Panc1 (cell line): ENCODE data around the gene ACOX3. TPM values are rescaled to one million over a fixed set of nuclear protein-coding genes. Genes with fewer than 3 reads are reported as not detected.

ENCODE experiments used
- ATAC-seq: fragments of 200-7000 bp; cut with Tn5 transposase; 2 replicates; pipeline ENCODE4 v1.9.1; 2020; ENCODE audit warnings: mild to moderate bottlenecking, moderate library complexity
- BruUV-seq: library from RNA; stranded (reverse); fragments of 400-500 nt; replicated peaks from 2 replicates; lab custom pipeline; 2021; lab: Mats Ljungman, UMichigan
- CTCF ChIA-PET: fragments of 300-600 bp; sonication (Branson Sonifier 250); formaldehyde crosslinking; loops from one replicate; lab custom pipeline; 2022; ENCODE audit warnings: antibody characterized with exemption; lab: Charles Lee
- POLR2A ChIA-PET: fragments of 300-600 bp; sonication (Branson Sonifier 250); formaldehyde crosslinking; loops from one replicate; lab custom pipeline; 2022; ENCODE audit warnings: antibody characterized with exemption; lab: Charles Lee
- DNase-seq: peaks from one replicate; pipeline ENCODE4 v3.0.0-alpha.2; 2010; ENCODE audit warnings: low read depth, low spot score
- H3K27ac ChIP-seq: 2 replicates; pipeline ENCODE4 v1.5.1; 2011; ENCODE audit warnings: mild to moderate bottlenecking, low read length, inconsistent platforms
- H3K27me3 ChIP-seq: fragments of 200-500 bp; sonication (Bioruptor generic); 2 replicates; pipeline ENCODE4 v1.6.0; 2014; ENCODE audit warnings: low read length, inconsistent platforms; ENCODE audit not compliant: control insufficient read depth, insufficient read depth
- H3K36me3 ChIP-seq: fragments of 200-500 bp; sonication (Bioruptor generic); 2 replicates; pipeline ENCODE4 v1.5.1; 2014; ENCODE audit warnings: inconsistent platforms, mild to moderate bottlenecking, low read length, moderate library complexity; ENCODE audit not compliant: control insufficient read depth, insufficient read depth
- H3K4me1 ChIP-seq: 2 replicates; pipeline ENCODE4 v1.5.1; 2011; ENCODE audit warnings: inconsistent platforms, mild to moderate bottlenecking, low read length, moderate library complexity; ENCODE audit not compliant: control insufficient read depth, insufficient read depth
- H3K4me3 ChIP-seq, 2 experiments: 2 replicates each; pipeline ENCODE4 v1.5.1; 2011 to 2012; ENCODE audit warnings: low read depth in 2 of 2, low read length in 2 of 2, mild to moderate bottlenecking in 2 of 2, inconsistent platforms in 1 of 2, moderate library complexity in 1 of 2
- H3K9me3 ChIP-seq: fragments of 200-500 bp; sonication (Bioruptor generic); 2 replicates; pipeline ENCODE4 v1.5.1; 2014; ENCODE audit warnings: low read depth, mild to moderate bottlenecking, inconsistent platforms, low read length, moderate library complexity; ENCODE audit not compliant: control insufficient read depth, insufficient read depth
- CTCF ChIP-seq: fragments of 450-650 bp; IDR thresholded peaks from 2 replicates; pipeline ENCODE4 v1.5.1; 2017; ENCODE audit warnings: mild to moderate bottlenecking
- POLR2AphosphoS5 ChIP-seq: IDR thresholded peaks from 2 replicates; pipeline ENCODE4 v1.6.1; 2012; ENCODE audit warnings: mild to moderate bottlenecking, low read depth, low read length, moderate library complexity
- REST ChIP-seq, 2 experiments: IDR thresholded peaks; 2 replicates each; pipeline ENCODE4 v1.6.1; 2011 to 2012; ENCODE audit warnings: low read depth in 2 of 2, control low read depth in 1 of 2, low read length in 1 of 2, mild to moderate bottlenecking in 1 of 2, moderate library complexity in 1 of 2; ENCODE audit not compliant: insufficient read depth in 1 of 2
- SIN3A ChIP-seq: IDR thresholded peaks from 2 replicates; pipeline ENCODE4 v1.6.1; 2012; ENCODE audit warnings: low read depth, mild to moderate bottlenecking, low read length, moderate library complexity, borderline replicate concordance; ENCODE audit not compliant: insufficient read depth
- TCF7L2 ChIP-seq: IDR thresholded peaks from 2 replicates; pipeline ENCODE4 v1.6.1; 2011; ENCODE audit warnings: mild to moderate bottlenecking, low read depth, low read length, inconsistent platforms
- in situ Hi-C: cut with HindIII; loops from 2 replicates; pipeline ENCODE4 v1.10.0; 2016; ENCODE audit warnings: low sequenced_read_pairs, low pct_unique_long_range_greater_than_20kb
- intact Hi-C: fragments of 100-400 bp; cut with micrococcal nuclease; formaldehyde crosslinking; loops from one replicate; pipeline ENCODE4 v1.10.0; 2022; ENCODE audit not compliant: unreplicated experiment
- total RNA-seq: library from RNA; stranded (reverse); gene quantifications from one replicate; pipeline ENCODE4 v1.2.1, GENCODE V29; 2021; ENCODE audit not compliant: unreplicated experiment

Gene ACOX3
- total RNA-seq, 1 experiment from 2014 or later, result 15.4 TPM

DNA sequence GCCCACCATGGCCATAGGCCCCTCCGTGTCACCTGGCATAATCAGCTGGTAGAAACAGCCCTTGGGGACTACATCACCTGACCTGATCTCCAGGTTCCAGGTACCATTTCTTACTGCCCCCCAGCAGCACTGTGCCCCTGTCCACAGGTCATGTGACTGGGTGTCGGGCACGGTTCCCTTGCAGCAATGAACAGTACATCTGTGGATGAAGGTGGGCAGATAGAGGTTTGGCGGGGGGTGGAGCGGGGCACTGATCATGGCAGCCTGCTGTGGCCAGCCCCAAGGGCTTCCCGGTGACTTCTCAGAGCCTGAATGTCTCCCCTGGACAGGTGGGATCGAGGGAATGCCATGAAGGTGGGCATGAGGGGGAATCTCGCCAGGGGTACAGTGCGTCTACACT is 37.8 kb upstream of the ACOX3 start:
- H3K4me1 ChIP-seq, result no peaks in the 10 kb centered on the region
- no peak overlapping the region for H3K27ac ChIP-seq
- DNase-seq (no peak), ATAC-seq (no peak)
- TF ChIP-seq SIN3A (no peak), TCF7L2 (no peak), CTCF (no peak), POLR2AphosphoS5 (no peak), REST (IDR thresholded peaks at IDR 0.05; ENCODE audit: insufficient read depth in 1 of 2, low read depth in 2 of 2, low read length in 1 of 2) (no peak)
- H3K27me3 ChIP-seq, result no peaks in the 10 kb centered on the region
- H3K4me3 ChIP-seq, result no peak overlapping the region
- intact Hi-C loops, result no loop called here
- BruUV-seq, result no TSS peak
- H3K9me3 ChIP-seq, result no peaks in the 10 kb centered on the region
- no peaks in the 10 kb centered on the region for H3K36me3 ChIP-seq
- in situ Hi-C loops, result no loop called here
- ChIA-PET CTCF (no interaction called here), POLR2A (no interaction called here)

DNA sequence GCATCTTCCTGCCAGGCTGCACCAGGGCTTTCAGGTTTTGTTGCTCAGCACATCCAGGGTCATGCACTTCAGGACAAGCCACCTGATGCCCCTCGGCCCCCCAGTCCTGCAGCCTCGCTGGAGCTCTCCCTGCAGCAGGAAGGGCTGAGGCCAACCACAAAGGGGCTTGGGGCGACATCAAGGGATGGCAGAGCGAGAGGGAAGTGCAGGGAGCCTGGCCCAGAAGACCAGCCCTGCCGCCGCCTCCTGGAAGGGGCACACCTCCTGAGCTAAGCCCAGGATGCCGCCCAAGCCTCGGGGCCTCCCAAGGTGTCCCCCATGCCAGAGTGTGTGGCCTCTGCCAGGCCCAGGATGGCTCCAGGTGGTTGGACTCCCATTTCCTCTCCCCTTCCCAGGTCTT is 37.2 kb upstream of the ACOX3 start:
- Histone ChIP-seq H3K4me3 (no peak overlapping the region), H3K9me3 (no peaks in the 10 kb centered on the region), H3K36me3 (no peaks in the 10 kb centered on the region), H3K4me1 (no peaks in the 10 kb centered on the region), H3K27me3 (no peaks in the 10 kb centered on the region), H3K27ac (no peak overlapping the region)
- DNase-seq (no peak), ATAC-seq (no peak)
- ChIA-PET POLR2A (no interaction called here), CTCF (no interaction called here)
- intact Hi-C loops (no loop called here), in situ Hi-C loops (no loop called here)
- BruUV-seq, result no TSS peak
- no peak for TF ChIP-seq CTCF
- TF ChIP-seq REST (IDR thresholded peaks at IDR 0.05; ENCODE audit: insufficient read depth in 1 of 2, low read depth in 2 of 2, low read length in 1 of 2), result no peak
- no peak for TF ChIP-seq POLR2AphosphoS5
- no peak for TF ChIP-seq SIN3A
- TF ChIP-seq TCF7L2, result no peak
